Left ventricle myocardium inferior (tissue), 1 donor: Measurements from ENCODE around the gene PAPSS2. TPM values are rescaled to one million over a fixed set of nuclear protein-coding genes. Genes with fewer than 3 reads are reported as not detected.
A peak's percentile ranks its signal among the peaks of the same experiment; 100 is the strongest.

Source experiments
- DNase-seq: peaks from one replicate; pipeline ENCODE4 v3.0.0-alpha.2; 2020
- H3K27ac ChIP-seq: fragments of 200-600 bp; replicated peaks from 2 replicates; pipeline ENCODE4 v1.8.0; 2021
- H3K27me3 ChIP-seq: fragments of 200-600 bp; 2 replicates; pipeline ENCODE4 v1.8.0; 2021; ENCODE audit warnings: low read depth
- H3K36me3 ChIP-seq: fragments of 200-600 bp; 2 replicates; pipeline ENCODE4 v1.8.0; 2021
- H3K4me1 ChIP-seq: fragments of 200-600 bp; 2 replicates; pipeline ENCODE4 v1.8.0; 2021
- H3K4me3 ChIP-seq: fragments of 200-600 bp; 2 replicates; pipeline ENCODE4 v1.8.0; 2021; ENCODE audit warnings: mild to moderate bottlenecking, moderate library complexity
- H3K9me3 ChIP-seq: fragments of 200-600 bp; replicated peaks from 2 replicates; pipeline ENCODE4 v1.8.0; 2021
- CTCF ChIP-seq: fragments of 200-600 bp; IDR thresholded peaks from 2 replicates; pipeline ENCODE4 v1.8.0; 2021; ENCODE audit warnings: antibody characterized with exemption, mild to moderate bottlenecking, borderline replicate concordance
- intact Hi-C: fragments of 100-400 bp; cut with micrococcal nuclease; formaldehyde crosslinking; loops from one replicate; pipeline ENCODE4 v1.11.0; 2022
- total RNA-seq: library from RNA; stranded (reverse); fragmentation: NEBNext Ultra II Directional; extraction: Animal tissue kit (Norgen Biotek cat#: 25700); gene quantifications from one replicate; pipeline ENCODE4 v1.2.1, GENCODE V29; 2021
- donor health status: DM: no; HTN: yes; CAD: no; lungs with severe emphysema.

PAPSS2 gene
- total RNA-seq, 1 donor from 2014 or later, result 10.6 TPM

- intact Hi-C loops, result no loop called here
- Histone ChIP-seq H3K4me1 (peaks cover 18% of the 10 kb centered on the region), H3K27ac (peak overlapping the region; percentile 65), H3K4me3 (no peak overlapping the region), H3K36me3 (no peaks in the 10 kb centered on the region), H3K9me3 (no peaks in the 10 kb centered on the region), H3K27me3 (no peaks in the 10 kb centered on the region)
- DNase-seq, result no peak
- TF ChIP-seq CTCF, result no peak
Observed at GRCh38 chr10:87722716-87723115, 63.0 kb downstream of the PAPSS2 start.

- H3K36me3 ChIP-seq, result peaks cover 7% of the 10 kb centered on the region
- no peak overlapping the region for H3K27ac ChIP-seq
- no peaks in the 10 kb centered on the region for H3K27me3 ChIP-seq
- peaks cover 18% of the 10 kb centered on the region for H3K4me1 ChIP-seq
- no peaks in the 10 kb centered on the region for H3K9me3 ChIP-seq
- no peak overlapping the region for H3K4me3 ChIP-seq
- DNase-seq, result no peak
- TF ChIP-seq CTCF, result no peak
- intact Hi-C loops, result no loop called here
Observed at GRCh38 chr10:87723500-87723899, 63.8 kb downstream of the PAPSS2 start.

- intact Hi-C loops, result no loop called here
- H3K4me1 ChIP-seq, result peaks cover 18% of the 10 kb centered on the region
- H3K27me3 ChIP-seq, result no peaks in the 10 kb centered on the region
- H3K9me3 ChIP-seq, result no peaks in the 10 kb centered on the region
- no peak for TF ChIP-seq CTCF
- no peak for DNase-seq
- no peak overlapping the region for H3K4me3 ChIP-seq
- peaks cover 7% of the 10 kb centered on the region for H3K36me3 ChIP-seq
- no peak overlapping the region for H3K27ac ChIP-seq
Observed at GRCh38 chr10:87724789-87725188, 65.1 kb downstream of the PAPSS2 start.

GRCh38 chr10:87729940-87730339 is 70.3 kb downstream of the PAPSS2 start:
- H3K4me3 ChIP-seq, result no peak overlapping the region
- intact Hi-C loops, result loop anchor here (10.0 kb wide), 1 partner anchor 195 kb away; no protein-coding TSS in a partner anchor
- no peak overlapping the region for H3K27ac ChIP-seq
- no peak for TF ChIP-seq CTCF
- H3K9me3 ChIP-seq, result no peaks in the 10 kb centered on the region
- no peaks in the 10 kb centered on the region for H3K27me3 ChIP-seq
- no peak for DNase-seq
- peaks cover 10% of the 10 kb centered on the region for H3K4me1 ChIP-seq
- H3K36me3 ChIP-seq, result peaks cover 7% of the 10 kb centered on the region

- Histone ChIP-seq H3K4me3 (no peak overlapping the region), H3K9me3 (no peaks in the 10 kb centered on the region), H3K36me3 (peaks cover 4% of the 10 kb centered on the region), H3K27ac (no peak overlapping the region), H3K27me3 (no peaks in the 10 kb centered on the region), H3K4me1 (peaks cover 13% of the 10 kb centered on the region)
- TF ChIP-seq CTCF, result no peak
- intact Hi-C loops, result loop anchor here (10.0 kb wide), 1 partner anchor 198 kb away; no protein-coding TSS in a partner anchor
- DNase-seq, result no peak
Observed at GRCh38 chr10:87733081-87733480, 73.4 kb downstream of the PAPSS2 start.
